Lower leg skin (tissue), 4 donors: ENCODE measurements around the gene ACOX1. TPM values are rescaled to one million over a fixed set of nuclear protein-coding genes. Genes with fewer than 3 reads are reported as not detected.

Source experiments
- DNase-seq, 2 donors: peaks; one replicate each; pipeline ENCODE4 v3.0.0-alpha.2; 2019; ENCODE audit warnings: low spot score in 2 of 2
- H3K4me3 ChIP-seq: fragments of 200-600 bp; sonication (generic); 2 replicates; pipeline ENCODE4 v1.5.1; 2017; ENCODE audit warnings: mild to moderate bottlenecking, low read depth; ENCODE audit not compliant: poor library complexity, severe bottlenecking
- POLR2A ChIP-seq, 2 donors: fragments of 450-650 bp; IDR thresholded peaks; one replicate each; pipeline ENCODE4 v1.6.1; 2016 to 2017; ENCODE audit warnings: antibody characterized with exemption in 2 of 2, mild to moderate bottlenecking in 1 of 2, moderate library complexity in 1 of 2
- WGBS, 2 donors: methylation state at CpG; one replicate each; pipeline ENCODE4 v1.1.5; 2018; 5-methylcytosine and 5-hydroxymethylcytosine counted together
- intact Hi-C: fragments of 100-400 bp; cut with DNase I; formaldehyde crosslinking; loops from one replicate; pipeline ENCODE4 v1.15.0; 2023; ENCODE audit warnings: low total_unique reads
- total RNA-seq, 4 donors: library from RNA; depleted of rRNA; stranded (reverse); fragments of >200 nt; gene quantifications; one replicate each; pipeline ENCODE4 v1.1.0, GENCODE V29; 2016
- TF ChIP-seq, protein P1 (sequence below), 3 donors: fragments of 450-650 bp; IDR thresholded peaks; one replicate each; pipeline ENCODE4 v1.5.1; 2016; ENCODE audit warnings: antibody characterized with exemption in 3 of 3, mild to moderate bottlenecking in 3 of 3, moderate library complexity in 2 of 3

ACOX1 gene
- total RNA-seq, 4 donors from 2014 or later, result 71.2 to 102 (median 81.3) TPM

DNA sequence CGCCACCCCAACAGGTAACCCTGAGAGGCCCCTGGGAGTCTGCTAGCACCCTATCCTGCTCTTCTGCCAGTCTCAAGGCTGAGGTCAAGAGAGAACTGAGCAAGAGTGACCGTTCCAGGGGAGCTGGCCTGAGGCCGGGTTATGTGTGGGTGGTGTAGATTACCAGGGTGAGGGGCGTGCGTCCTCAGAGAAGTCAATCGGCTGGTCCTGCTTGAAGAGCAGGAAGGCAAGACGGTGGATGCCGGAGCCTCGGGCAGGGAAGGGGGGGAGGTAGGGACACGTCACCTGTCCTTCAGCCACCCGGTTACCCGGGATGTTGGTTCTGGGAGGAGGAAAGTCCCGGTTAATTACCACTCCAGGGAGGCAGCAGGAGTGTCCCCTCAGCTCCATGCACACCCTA is 79.6 kb downstream of the ACOX1 start:
- DNase-seq, result no peak
- TF ChIP-seq, protein P1, sequence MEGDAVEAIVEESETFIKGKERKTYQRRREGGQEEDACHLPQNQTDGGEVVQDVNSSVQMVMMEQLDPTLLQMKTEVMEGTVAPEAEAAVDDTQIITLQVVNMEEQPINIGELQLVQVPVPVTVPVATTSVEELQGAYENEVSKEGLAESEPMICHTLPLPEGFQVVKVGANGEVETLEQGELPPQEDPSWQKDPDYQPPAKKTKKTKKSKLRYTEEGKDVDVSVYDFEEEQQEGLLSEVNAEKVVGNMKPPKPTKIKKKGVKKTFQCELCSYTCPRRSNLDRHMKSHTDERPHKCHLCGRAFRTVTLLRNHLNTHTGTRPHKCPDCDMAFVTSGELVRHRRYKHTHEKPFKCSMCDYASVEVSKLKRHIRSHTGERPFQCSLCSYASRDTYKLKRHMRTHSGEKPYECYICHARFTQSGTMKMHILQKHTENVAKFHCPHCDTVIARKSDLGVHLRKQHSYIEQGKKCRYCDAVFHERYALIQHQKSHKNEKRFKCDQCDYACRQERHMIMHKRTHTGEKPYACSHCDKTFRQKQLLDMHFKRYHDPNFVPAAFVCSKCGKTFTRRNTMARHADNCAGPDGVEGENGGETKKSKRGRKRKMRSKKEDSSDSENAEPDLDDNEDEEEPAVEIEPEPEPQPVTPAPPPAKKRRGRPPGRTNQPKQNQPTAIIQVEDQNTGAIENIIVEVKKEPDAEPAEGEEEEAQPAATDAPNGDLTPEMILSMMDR (IDR thresholded peaks at IDR 0.05), result no peak
- TF ChIP-seq POLR2A (IDR thresholded peaks at IDR 0.05), result no peak
- no peak overlapping the region for H3K4me3 ChIP-seq
- intact Hi-C loops, result no loop called here
- 86 to 88% methylated on average over 13 of the region's 13 CpGs for WGBS, 2 donors

DNA sequence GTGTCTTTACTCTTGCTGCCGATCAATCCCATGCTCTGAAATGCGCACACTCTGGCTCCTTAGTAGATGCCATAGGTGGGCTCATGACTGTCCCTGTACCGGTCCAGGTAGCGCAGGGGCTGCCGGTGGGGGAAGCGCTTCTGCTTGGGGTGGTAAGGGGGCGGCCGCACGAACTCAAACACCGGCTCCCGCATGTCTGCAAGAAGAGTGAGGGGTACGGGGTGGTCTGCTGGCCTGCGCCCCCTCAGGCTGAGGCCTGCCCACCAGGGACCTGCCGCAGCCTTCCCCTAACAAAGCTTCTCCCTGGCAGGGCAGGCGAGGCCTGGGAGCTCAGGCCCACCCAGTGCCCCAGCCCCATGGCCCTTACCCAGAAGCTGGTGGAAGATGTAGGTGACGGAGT is 80.2 kb downstream of the ACOX1 start:
- no peak overlapping the region for H3K4me3 ChIP-seq
- no peak for TF ChIP-seq POLR2A (IDR thresholded peaks at IDR 0.05)
- TF ChIP-seq, protein P1 (IDR thresholded peaks at IDR 0.05), result no peak
- 95 to 97% methylated on average over 13 to 16 of the region's 16 CpGs for WGBS, 2 donors
- intact Hi-C loops, result no loop called here
- DNase-seq, result no peak

DNA sequence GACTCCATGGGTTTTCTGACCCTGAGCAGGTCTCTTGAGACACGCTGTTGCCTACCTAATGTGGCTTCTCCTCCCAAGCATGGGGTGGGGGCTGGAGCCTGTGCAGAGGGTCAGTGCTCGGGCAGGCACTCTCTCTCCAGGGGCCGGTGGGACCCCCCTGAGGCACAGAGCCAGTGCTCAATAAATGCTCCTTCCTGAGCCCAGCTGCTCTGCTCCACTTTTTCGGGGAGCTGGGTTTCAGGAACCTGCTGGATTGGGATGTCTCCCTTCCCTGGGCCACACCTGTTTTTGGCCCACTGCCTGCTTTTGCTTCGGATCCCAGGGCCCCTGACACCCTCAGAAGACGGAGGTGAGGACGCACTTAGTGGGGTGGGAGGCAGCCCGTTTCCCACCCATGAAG is 80.9 kb downstream of the ACOX1 start:
- 58 to 71% methylated on average over 5 to 8 of the region's 8 CpGs for WGBS, 2 donors
- no peak for DNase-seq
- intact Hi-C loops, result no loop called here
- H3K4me3 ChIP-seq, result no peak overlapping the region
- TF ChIP-seq POLR2A (IDR thresholded peaks at IDR 0.05), result no peak
- TF ChIP-seq, protein P1 (IDR thresholded peaks at IDR 0.05), result no peak

GRCh38 chr17:75897160-75898019 is 81.6 kb downstream of the ACOX1 start:
- peak in 1 of 2 donors; percentile 92 for DNase-seq
- WGBS, 2 donors, result 46 to 63% methylated on average over 27 to 32 of the region's 37 CpGs
- no peak for TF ChIP-seq POLR2A (IDR thresholded peaks at IDR 0.05)
- TF ChIP-seq, protein P1 (IDR thresholded peaks at IDR 0.05), result no peak
- intact Hi-C loops, result no loop called here
- no peak overlapping the region for H3K4me3 ChIP-seq

- intact Hi-C loops, result no loop called here
- peak; percentile 81 to 97 for DNase-seq
Observed at GRCh38 chr17:75896415-75897159, 82.4 kb downstream of the ACOX1 start, which contains the start of gene TRIM65. Gene TRIM65, minus strand, starts transcription at chr17:75896951. Its CDS starts 14 bp downstream, at chr17:75896937.

More at GRCh38 chr17:75896415-75897159, 82.4 kb downstream of the ACOX1 start, which contains the start of gene TRIM65:
- TF ChIP-seq POLR2A (IDR thresholded peaks at IDR 0.05), result no peak
- TF ChIP-seq, protein P1 (IDR thresholded peaks at IDR 0.05), result no peak
- whole genome bisulfite sequencing, 2 donors, result 0 to 1% methylated on average over 24 to 68 of the region's 102 CpGs
- H3K4me3 ChIP-seq, result peak within 1 kb of the TSS; percentile 64
